GM12875 (cell line): Measurements from ENCODE around the gene TEX22.

Experiments used
- H3K4me3 ChIP-seq: one replicate; pipeline ENCODE4 v1.5.1; 2011; ENCODE audit warnings: low read depth, low read length, control low read depth
- TF ChIP-seq, protein P1 (sequence below): IDR thresholded peaks from 2 replicates; pipeline ENCODE4 v1.5.1; 2011; ENCODE audit warnings: low read depth, mild to moderate bottlenecking, control low read depth, inconsistent platforms, low read length, moderate library complexity, borderline replicate concordance; ENCODE audit not compliant: insufficient read depth

TEX22 gene

DNA sequence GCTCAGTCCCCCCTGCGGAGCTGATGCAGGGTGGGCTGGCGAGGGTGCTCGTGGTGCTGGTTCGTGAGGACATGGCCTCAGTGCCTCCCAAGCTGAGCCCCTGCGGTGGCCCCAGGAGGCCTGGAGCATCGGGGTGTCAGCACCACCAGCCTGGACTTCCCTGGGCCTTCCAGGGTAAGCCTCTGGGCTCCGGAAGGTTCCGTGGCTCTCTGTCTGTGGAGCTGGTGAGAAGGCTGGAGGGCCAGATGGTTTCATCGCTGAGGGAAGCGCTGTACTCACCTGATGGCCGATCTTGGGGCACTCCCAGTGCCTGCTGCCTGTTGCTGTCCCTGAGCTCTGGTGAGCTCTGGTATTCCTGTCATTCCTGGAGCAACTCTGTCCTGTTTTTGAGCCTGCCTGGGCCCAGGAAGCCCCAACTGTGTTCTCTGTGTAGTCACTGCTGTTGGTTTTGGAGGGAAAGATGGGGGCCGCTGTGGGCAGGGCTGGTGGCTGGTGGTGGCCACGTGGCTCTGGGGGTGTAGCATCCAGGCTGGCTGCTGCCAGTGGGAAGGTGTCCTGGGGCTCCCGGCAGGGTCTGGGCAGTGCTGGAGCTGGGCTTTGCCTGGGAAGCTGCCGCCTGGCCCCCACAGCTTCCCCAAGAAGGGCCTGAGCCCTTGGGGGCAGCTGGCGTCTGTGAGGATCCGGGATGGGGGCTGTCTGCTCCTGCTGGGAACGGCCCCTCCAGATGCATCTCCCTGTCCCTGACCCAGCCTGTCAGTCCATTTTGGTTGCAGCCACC is 39.6 kb downstream of the TEX22 start:
- H3K4me3 ChIP-seq, result no peak overlapping the region
- TF ChIP-seq, protein P1, sequence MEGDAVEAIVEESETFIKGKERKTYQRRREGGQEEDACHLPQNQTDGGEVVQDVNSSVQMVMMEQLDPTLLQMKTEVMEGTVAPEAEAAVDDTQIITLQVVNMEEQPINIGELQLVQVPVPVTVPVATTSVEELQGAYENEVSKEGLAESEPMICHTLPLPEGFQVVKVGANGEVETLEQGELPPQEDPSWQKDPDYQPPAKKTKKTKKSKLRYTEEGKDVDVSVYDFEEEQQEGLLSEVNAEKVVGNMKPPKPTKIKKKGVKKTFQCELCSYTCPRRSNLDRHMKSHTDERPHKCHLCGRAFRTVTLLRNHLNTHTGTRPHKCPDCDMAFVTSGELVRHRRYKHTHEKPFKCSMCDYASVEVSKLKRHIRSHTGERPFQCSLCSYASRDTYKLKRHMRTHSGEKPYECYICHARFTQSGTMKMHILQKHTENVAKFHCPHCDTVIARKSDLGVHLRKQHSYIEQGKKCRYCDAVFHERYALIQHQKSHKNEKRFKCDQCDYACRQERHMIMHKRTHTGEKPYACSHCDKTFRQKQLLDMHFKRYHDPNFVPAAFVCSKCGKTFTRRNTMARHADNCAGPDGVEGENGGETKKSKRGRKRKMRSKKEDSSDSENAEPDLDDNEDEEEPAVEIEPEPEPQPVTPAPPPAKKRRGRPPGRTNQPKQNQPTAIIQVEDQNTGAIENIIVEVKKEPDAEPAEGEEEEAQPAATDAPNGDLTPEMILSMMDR, result no peak

DNA sequence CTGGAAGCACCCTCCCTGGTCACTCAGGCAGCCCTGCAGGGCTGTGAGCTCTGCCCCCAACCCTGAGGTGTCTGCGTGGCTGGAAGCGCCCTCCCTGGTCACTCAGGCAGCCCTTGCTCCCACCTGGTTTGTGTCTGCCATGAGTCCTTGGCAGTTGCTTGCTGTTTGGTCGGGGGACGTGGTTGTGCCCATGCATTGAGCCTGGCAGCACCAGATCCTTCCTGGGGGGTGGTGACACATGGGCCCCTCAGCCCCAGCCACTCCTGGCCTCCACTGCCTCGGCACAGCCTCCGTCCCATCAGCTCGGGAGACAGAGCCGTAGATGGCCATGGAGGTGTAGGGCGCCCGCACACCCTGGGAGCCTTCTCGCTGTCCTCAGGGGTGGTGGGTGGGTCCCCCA is 40.8 kb downstream of the TEX22 start:
- no peak overlapping the region for H3K4me3 ChIP-seq
- TF ChIP-seq, protein P1, result no peak

DNA sequence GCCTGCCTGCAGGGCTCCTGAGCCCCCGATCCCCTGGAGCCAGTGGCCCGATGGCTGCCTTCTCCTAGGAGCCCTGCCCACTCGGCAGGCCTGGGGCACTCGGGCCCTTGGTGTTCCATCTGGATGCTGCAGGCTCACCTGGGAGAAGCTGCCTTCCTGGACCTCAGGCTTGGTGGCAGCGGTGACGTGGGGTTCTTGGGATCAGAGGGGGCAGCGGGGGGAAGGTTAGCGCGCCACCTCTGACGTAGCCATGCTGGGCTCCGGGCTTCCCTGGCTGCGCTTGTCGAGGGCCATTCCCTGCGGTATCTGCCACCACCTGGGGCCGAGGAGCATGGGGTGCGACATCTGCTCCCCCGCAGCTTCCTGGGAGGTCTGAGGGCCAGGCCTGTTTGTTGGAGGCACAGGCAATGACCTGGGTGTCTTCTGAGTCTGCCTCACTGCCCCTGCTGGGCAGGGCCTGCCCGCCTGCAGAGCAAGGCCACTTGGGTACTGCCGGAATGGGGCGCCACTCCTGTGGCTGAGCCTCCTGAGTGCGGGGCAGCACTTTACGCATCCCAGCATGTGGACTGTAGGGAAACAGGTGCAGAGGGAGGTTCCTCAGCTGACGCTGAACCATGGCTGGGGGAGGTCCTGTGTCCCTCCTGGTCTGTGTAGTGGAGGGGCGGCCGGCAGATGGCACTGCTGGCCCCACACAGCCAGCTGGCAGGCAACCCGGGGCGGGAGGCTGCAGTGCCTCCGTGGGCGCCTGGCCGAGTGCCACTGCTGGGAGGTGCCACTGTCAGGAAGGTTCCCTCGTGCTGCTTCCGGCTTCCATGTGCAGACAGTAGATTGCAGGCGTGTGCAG is 41.6 kb downstream of the TEX22 start:
- TF ChIP-seq, protein P1, result no peak

DNA sequence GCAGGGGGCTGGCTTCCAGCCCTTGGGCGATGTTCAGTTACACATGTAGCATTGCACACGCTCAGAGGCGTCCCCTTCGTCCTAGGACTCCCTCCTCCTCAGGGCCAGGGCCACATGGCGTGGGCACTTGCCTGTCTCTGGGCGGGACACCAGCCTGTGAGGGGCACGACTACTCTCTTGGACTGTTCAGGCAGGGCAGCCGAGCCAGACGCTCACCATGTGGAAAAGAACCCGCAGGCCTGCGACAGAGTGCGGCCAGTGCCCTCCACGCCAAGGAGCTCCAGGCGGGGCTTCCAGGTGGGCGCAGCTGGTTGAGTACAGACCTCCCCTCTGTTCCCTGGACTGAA is 42.2 kb downstream of the TEX22 start:
- TF ChIP-seq, protein P1, result no peak
- no peak overlapping the region for H3K4me3 ChIP-seq

More for the DNA sequence above, 41.6 kb downstream of the TEX22 start:
- no peak overlapping the region for H3K4me3 ChIP-seq

DNA sequence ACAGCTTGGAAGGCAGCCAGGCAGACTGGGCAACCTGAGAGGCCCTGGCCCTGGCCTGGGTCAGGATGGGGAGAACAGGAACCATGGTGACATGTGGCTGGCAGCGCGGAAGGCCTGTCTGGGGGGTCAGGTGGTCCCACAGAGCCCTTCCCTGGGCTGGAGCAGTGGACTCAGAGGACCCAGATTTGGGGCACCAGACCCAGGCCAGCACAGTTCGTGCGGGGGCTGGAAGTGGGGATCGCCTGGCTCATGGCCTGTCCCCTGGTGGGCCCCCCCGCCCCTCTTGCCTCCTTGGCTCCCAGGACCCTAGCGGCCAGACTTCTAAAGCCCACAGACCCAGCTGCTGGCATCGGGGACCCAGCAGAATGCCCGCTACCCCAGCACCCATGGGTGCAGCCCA is 42.7 kb downstream of the TEX22 start:
- H3K4me3 ChIP-seq, result no peak overlapping the region
- TF ChIP-seq, protein P1, result no peak

DNA sequence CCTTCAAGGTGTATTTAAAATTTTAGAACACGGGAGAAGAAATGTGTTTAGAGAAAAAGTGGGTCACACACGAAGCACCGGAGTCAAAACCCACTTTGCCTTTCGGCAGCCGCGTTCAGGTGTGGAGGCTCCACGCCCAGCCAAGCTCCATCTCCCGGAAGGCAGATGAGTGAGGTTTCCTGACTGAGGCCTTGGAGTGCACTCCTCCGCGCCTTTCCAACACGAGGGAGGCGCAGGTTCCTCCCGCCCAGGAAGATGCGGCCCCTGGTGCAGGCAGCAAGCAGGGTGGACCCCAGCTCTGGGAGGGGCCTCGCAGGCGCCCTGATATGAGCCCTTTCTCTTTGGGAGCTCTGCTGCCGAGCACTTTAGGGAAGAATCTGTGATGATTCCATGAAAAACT is 43.8 kb downstream of the TEX22 start:
- TF ChIP-seq, protein P1, result no peak

DNA sequence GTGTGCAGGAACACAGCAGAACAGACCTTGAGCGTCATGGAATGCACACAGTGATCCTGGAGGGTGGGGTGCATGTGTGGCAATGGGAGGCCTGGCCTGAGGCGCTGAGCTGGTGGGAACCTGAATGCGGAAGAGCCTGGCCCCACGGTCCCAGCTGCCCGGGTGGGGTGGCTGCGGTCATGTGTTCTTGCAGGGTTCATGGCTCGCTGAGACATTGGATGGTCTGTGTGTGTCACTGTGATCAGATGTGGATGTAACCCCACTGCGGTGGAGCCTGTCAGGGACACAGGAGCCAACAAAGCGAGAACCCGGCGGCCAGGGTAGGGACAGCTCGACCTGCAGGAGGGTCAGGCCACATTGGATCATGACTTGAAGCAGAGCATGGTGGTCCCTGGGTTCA is 44.5 kb downstream of the TEX22 start:
- TF ChIP-seq, protein P1, result no peak
- H3K4me3 ChIP-seq, result no peak overlapping the region

More for the DNA sequence above, 43.8 kb downstream of the TEX22 start:
- H3K4me3 ChIP-seq, result no peak overlapping the region
